Measurements from ENCODE around the gene YIF1A. TPM values are rescaled to one million over a fixed set of nuclear protein-coding genes. Genes with fewer than 3 reads are reported as not detected.

YIF1A gene, protein sequence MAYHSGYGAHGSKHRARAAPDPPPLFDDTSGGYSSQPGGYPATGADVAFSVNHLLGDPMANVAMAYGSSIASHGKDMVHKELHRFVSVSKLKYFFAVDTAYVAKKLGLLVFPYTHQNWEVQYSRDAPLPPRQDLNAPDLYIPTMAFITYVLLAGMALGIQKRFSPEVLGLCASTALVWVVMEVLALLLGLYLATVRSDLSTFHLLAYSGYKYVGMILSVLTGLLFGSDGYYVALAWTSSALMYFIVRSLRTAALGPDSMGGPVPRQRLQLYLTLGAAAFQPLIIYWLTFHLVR
- total RNA-seq, result 10 to 100 TPM; 34.7 to 50.4 (median 40.4) TPM
- 10 to 100 TPM; 48.3 to 60.1 (median 49.3) TPM for polyA plus RNA-seq
- long read RNA-seq, donor 1, transcript YIF1A-203 (8 exons, 1,124 nt), result major isoform, 17 of 38 reads
- long read RNA-seq, donor 1, transcript YIF1A-209 (3 exons, 540 nt), result minor isoform, 8 of 38 reads
- long read RNA-seq, donor 1, partial matches to known transcripts, result 5 of 38 reads
- long read RNA-seq, donor 1, other reads (novel, unspliced or antisense), result 0 of 38 reads
- long read RNA-seq, donor 2, transcript YIF1A-203 (8 exons, 1,124 nt), result major isoform, 25 of 31 reads
- long read RNA-seq, donor 2, partial matches to known transcripts, result 5 of 31 reads
- long read RNA-seq, donor 2, other reads (novel, unspliced or antisense), result 0 of 31 reads

DNA sequence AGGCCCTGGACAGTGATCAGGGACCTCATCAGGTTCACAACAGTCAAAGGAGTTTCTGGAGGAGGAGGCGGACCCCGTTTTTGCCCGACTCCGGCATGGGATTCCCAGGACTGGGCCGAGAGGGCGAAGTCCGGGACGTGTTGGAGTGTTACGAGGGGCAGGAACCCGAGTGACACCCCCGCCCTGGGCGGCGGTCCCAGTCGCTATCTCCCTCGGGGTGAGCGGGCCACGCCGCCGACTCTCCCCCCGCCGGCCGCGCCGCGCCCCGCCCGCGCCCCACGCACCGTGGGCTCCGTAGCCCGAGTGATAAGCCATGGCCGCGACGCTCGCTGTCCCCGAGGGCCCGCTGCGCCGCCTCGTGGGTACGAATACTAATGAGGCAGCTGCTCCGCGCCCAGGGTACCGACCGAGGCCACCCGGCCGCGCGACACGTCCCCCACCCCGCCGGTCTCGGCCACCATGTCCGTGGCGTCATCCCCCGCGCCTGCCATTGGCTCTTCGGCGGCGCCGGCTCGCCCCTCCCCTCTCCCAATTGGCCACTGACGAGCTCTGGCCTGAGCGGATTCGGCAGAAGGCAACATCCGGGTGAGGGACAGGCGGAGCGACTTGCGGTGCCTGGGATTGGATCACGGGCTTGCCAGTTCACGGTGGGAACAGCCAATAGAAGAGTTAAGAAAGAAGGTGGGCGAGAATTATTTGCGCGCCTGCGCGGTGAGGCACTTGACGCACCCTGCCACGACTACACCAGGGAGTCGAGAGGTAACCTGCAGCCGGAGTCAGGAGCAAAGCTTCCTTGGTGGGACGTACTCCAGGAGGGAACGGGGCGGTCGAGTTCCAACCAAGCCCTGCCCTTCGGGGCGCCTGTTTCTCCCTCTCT is at the start of gene YIF1A:
YIF1A (minus strand) TSS at position 473 of the 877 bp plus-strand sequence; CDS start at position 315, 158 bp downstream.
- TF ChIP-seq, protein P1, sequence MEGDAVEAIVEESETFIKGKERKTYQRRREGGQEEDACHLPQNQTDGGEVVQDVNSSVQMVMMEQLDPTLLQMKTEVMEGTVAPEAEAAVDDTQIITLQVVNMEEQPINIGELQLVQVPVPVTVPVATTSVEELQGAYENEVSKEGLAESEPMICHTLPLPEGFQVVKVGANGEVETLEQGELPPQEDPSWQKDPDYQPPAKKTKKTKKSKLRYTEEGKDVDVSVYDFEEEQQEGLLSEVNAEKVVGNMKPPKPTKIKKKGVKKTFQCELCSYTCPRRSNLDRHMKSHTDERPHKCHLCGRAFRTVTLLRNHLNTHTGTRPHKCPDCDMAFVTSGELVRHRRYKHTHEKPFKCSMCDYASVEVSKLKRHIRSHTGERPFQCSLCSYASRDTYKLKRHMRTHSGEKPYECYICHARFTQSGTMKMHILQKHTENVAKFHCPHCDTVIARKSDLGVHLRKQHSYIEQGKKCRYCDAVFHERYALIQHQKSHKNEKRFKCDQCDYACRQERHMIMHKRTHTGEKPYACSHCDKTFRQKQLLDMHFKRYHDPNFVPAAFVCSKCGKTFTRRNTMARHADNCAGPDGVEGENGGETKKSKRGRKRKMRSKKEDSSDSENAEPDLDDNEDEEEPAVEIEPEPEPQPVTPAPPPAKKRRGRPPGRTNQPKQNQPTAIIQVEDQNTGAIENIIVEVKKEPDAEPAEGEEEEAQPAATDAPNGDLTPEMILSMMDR (IDR thresholded peaks at IDR 0.05 in 8 of 11, conservative IDR thresholded peaks at IDR 0.05 in 3 of 11), result peak in 5 of 11 experiments; percentile 9 to 51 (median 32)
- TF ChIP-seq POLR2A (IDR thresholded peaks at IDR 0.05) (peak in 2 of 3 donors; percentile 60 to 83), POLR2AphosphoS5 (IDR thresholded peaks at IDR 0.05) (peak; percentile 97 to 98 (median 98))
- Histone ChIP-seq H3K9me3 (no peaks in the 10 kb centered on the region), H3K4me3 (peak within 1 kb of the TSS; percentile 68 to 96 (median 86)), H3K4me1 (peaks cover 18 to 70% (median 42%) of the 10 kb centered on the region in 6 donors), H3K36me3 (peaks cover 0 to 23% (median 6%) of the 10 kb centered on the region in 6 donors), H3K27ac (peak within 1 kb of the TSS; percentile 93 to 96 (median 95)), H3K27me3 (replicated peaks in 1 of 7) (peaks cover 0 to 39% (median 27%) of the 10 kb centered on the region in 7 donors)
- peak; percentile 99 for DNase-seq
- intact Hi-C loops (cut with DNase I; ENCODE audit: low total_unique reads), result no loop called here
- 0 to 1% (median 0%) methylated on average over 24 to 87 of the region's 87 CpGs for WGBS, 5 donors

DNA sequence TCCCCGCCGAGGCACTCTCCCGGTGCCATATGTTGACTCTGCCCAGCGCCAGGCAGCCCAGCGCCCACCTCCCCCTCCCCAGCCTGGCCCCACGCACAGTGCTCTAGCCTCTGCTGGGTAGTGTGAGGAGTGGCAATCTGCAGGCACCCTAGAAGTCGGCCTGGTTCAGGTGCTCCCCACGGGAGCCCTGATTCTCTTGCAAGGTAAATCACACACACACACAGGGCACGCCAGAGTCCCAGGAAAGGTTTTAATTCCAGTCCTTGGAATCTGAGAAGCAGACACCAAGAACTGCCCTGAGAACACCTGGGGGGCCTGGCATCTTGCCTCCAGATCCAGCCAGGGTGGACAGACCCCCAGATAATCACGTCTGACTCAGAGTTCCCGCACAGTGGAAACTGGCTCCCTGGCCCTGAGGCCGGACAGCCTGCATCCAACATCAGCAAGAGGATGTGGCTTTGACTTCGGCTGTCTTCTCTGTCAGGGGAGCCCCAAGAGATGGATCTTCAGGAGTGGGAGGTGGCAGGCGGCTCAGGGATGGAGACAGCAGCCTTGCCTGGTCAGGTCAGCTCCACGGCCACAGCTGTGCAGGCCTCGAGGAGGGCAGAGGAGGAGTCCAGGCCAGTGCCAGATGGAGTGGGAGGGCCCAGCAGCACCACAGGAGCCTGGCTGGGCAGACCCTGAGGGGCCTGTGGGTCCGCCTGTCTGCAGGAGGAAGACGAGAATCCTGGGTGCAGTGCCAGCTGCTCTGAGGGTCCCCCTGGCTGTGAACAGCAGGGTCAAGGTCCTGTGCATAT is 48.4 kb upstream of the YIF1A start:
- Histone ChIP-seq H3K27me3 (replicated peaks in 1 of 7) (peaks cover 0 to 11% (median 0%) of the 10 kb centered on the region in 7 donors), H3K4me3 (peak overlapping the region in 1 of 8 donors; percentile 75), H3K9me3 (no peaks in the 10 kb centered on the region), H3K4me1 (peaks cover 11 to 44% (median 33%) of the 10 kb centered on the region in 6 donors), H3K27ac (peak overlapping the region in 5 of 8 donors; percentile 70 to 85 (median 79)), H3K36me3 (peaks cover 7 to 80% (median 61%) of the 10 kb centered on the region in 6 donors)
- peak; percentile 74 for DNase-seq
- TF ChIP-seq POLR2A (IDR thresholded peaks at IDR 0.05) (no peak), POLR2AphosphoS5 (IDR thresholded peaks at IDR 0.05) (no peak)
- TF ChIP-seq, protein P1 (IDR thresholded peaks at IDR 0.05 in 8 of 11, conservative IDR thresholded peaks at IDR 0.05 in 3 of 11), result no peak
- 60 to 83% (median 73%) methylated on average over 14 to 18 of the region's 18 CpGs for WGBS, 5 donors
- intact Hi-C loops (cut with DNase I; ENCODE audit: low total_unique reads), result no loop called here

DNA sequence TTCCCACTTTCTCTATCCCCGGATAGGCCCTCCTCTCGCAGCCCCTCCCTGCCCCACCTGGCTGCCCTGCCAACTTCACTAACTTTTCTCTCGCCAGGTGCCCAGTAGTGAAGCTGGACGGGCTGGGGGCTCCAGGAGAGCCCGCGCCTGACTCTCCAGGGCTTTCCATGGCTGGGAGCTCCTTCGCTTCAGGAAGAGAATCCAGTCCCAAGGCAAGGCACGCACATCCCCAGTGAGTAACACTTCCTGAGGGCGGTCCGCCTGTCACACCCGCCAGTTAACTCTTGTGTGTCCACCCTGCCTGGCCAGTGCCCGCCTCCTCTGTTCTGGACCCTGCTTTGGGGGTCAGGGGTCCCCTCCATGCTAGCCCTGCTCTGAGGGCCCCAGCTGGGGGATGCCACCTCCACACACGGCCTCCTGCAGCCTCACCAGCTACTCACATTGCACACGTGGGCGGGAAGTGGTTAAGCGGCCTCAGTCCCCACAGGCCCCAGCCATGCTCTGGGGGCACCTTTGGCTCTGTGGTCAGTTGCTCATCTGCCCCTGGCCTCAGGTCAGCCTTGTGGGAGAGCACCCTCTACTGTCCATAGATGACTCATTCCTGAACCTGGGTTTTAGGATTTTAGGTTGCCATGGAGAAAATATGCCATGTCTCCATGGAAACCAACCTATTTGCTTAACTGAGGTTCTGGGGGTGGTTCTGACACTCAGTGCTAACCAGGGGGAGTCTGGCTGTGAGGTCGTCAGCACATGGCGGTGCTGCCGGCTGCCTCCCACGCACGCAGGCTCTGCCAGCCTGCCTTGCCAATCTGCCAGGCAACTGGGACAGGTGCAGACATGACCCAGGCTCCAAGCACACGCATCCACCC is 47.5 kb upstream of the YIF1A start, which contains the start of gene RIN1:
RIN1 (minus strand) TSS at position 201 of the 869 bp plus-strand sequence; CDS start at position 169, 32 bp downstream.
- Histone ChIP-seq H3K4me3 (peak within 1 kb of the TSS; percentile 31 to 75 (median 52)), H3K36me3 (peaks cover 7 to 80% (median 55%) of the 10 kb centered on the region in 6 donors), H3K27ac (peak within 1 kb of the TSS; percentile 52 to 85 (median 72)), H3K9me3 (no peaks in the 10 kb centered on the region), H3K4me1 (peaks cover 11 to 43% (median 33%) of the 10 kb centered on the region in 6 donors), H3K27me3 (replicated peaks in 1 of 7) (peaks cover 0 to 11% (median 0%) of the 10 kb centered on the region in 7 donors)
- DNase-seq, result peak; percentile 87
- 10 to 23% (median 14%) methylated on average over 19 to 22 of the region's 22 CpGs for WGBS, 5 donors
- intact Hi-C loops (cut with DNase I; ENCODE audit: low total_unique reads), result no loop called here
- TF ChIP-seq POLR2AphosphoS5 (IDR thresholded peaks at IDR 0.05) (peak; percentile 68 to 79 (median 71)), POLR2A (IDR thresholded peaks at IDR 0.05) (no peak)
- TF ChIP-seq, protein P1 (IDR thresholded peaks at IDR 0.05 in 8 of 11, conservative IDR thresholded peaks at IDR 0.05 in 3 of 11), result peak in 7 of 11 experiments; percentile 19 to 41 (median 28)
